Fibroblast of skin of right quadriceps (primary cell): ENCODE measurements around the gene ESD.
"Not testable (repeated sequence)": the region's sequence is repeated elsewhere in the genome, so short reads cannot be mapped to it uniquely, and the experiment has no call there.

Experiments used
- DNase-seq: peaks from one replicate; pipeline ENCODE4 v3.0.0-alpha.2; 2013

The ESD gene

GRCh38 chr13:46783504-46783903 lies 13.5 kb downstream of the ESD start:
- no peak for DNase-seq

- no peak for DNase-seq
Measured at GRCh38 chr13:46782691-46783090, 14.3 kb downstream of the ESD start.

- no peak for DNase-seq
Measured at GRCh38 chr13:46782066-46782465, 14.9 kb downstream of the ESD start.

GRCh38 chr13:46778890-46779289 lies 18.1 kb downstream of the ESD start:
- DNase-seq = peak; percentile 20

GRCh38 chr13:46778095-46778494 lies 18.9 kb downstream of the ESD start:
- no peak for DNase-seq

- DNase-seq = no peak
Measured at GRCh38 chr13:46775385-46776107, 21.4 kb downstream of the ESD start.

GRCh38 chr13:46773541-46773940 lies 23.4 kb downstream of the ESD start:
- no peak for DNase-seq

- DNase-seq = no peak
Measured at GRCh38 chr13:46771693-46772092, 25.3 kb downstream of the ESD start.

GRCh38 chr13:46769925-46770324 lies 27.0 kb downstream of the ESD start:
- DNase-seq = not testable (repeated sequence)

GRCh38 chr13:46761866-46762265 lies 35.1 kb downstream of the ESD start:
- no peak for DNase-seq

GRCh38 chr13:46761174-46761573 lies 35.8 kb downstream of the ESD start:
- no peak for DNase-seq

GRCh38 chr13:46759846-46760245 lies 37.1 kb downstream of the ESD start:
- no peak for DNase-seq

GRCh38 chr13:46757640-46758039 lies 39.3 kb downstream of the ESD start:
- DNase-seq = no peak

- DNase-seq = peak; percentile 17
Measured at GRCh38 chr13:46756977-46757376, 40.0 kb downstream of the ESD start.

- DNase-seq = not testable (repeated sequence)
Measured at GRCh38 chr13:46755508-46755907, 41.5 kb downstream of the ESD start.

- no peak for DNase-seq
Measured at GRCh38 chr13:46754812-46755211, 42.1 kb downstream of the ESD start.

GRCh38 chr13:46753917-46754316 lies 43.0 kb downstream of the ESD start:
- DNase-seq = no peak

GRCh38 chr13:46753137-46753536 lies 43.8 kb downstream of the ESD start:
- DNase-seq = no peak

GRCh38 chr13:46751811-46752635 lies 44.9 kb downstream of the ESD start:
- DNase-seq = peak; percentile 53

- DNase-seq = no peak
Measured at GRCh38 chr13:46749951-46750350, 47.0 kb downstream of the ESD start.

- no peak for DNase-seq
Measured at GRCh38 chr13:46748300-46748699, 48.7 kb downstream of the ESD start.

GRCh38 chr13:46747031-46747820 lies 49.7 kb downstream of the ESD start:
- no peak for DNase-seq

- DNase-seq = no peak
Measured at GRCh38 chr13:46745706-46746105, 51.3 kb downstream of the ESD start.

- no peak for DNase-seq
Measured at GRCh38 chr13:46745062-46745461, 51.9 kb downstream of the ESD start.
